Breast epithelium (tissue), 4 donors: ENCODE data around the gene JUND. TPM values are rescaled to one million over a fixed set of nuclear protein-coding genes. Genes with fewer than 3 reads are reported as not detected.

Experiments
- DNase-seq, 2 donors: peaks; one replicate each; pipeline ENCODE4 v3.0.0-alpha.2; 2019; ENCODE audit warnings: low spot score in 2 of 2
- H3K27ac ChIP-seq, 2 donors: fragments of 200-600 bp; sonication (generic) in 1 of 2; one replicate each; pipeline ENCODE4 v1.5.1; 2016 to 2019; ENCODE audit warnings: mild to moderate bottlenecking in 1 of 2
- H3K27me3 ChIP-seq, 2 donors: fragments of 200-600 bp; sonication (generic) in 1 of 2; one replicate each; pipeline versions ENCODE4 v1.5.1 to v1.6.0; 2017 to 2019; ENCODE audit warnings: control low read depth in 1 of 2, mild to moderate bottlenecking in 1 of 2
- H3K36me3 ChIP-seq: fragments of 200-600 bp; one replicate; pipeline ENCODE4 v1.5.1; 2019
- H3K4me1 ChIP-seq, 2 donors: fragments of 200-600 bp; sonication (generic); one replicate each; pipeline ENCODE4 v1.5.1; 2016 to 2019; ENCODE audit warnings: control low read depth in 1 of 2
- H3K4me3 ChIP-seq, 3 donors: fragments of 200-600 bp; sonication (generic); 1 replicate in 2 of 3; 2 replicates in 1 of 3; pipeline ENCODE4 v1.5.1; 2016 to 2019; ENCODE audit warnings: mild to moderate bottlenecking in 3 of 3, moderate library complexity in 2 of 3
- H3K9me3 ChIP-seq, 2 donors: fragments of 200-600 bp; sonication (generic) in 1 of 2; one replicate each; pipeline ENCODE4 v1.5.1; 2016 to 2019; ENCODE audit warnings: control low read depth in 1 of 2
- POLR2A ChIP-seq: fragments of 450-650 bp; IDR thresholded peaks from one replicate; pipeline ENCODE4 v1.6.1; 2016; ENCODE audit warnings: antibody characterized with exemption, mild to moderate bottlenecking, moderate library complexity
- POLR2AphosphoS5 ChIP-seq, 3 donors: sonication (generic); formaldehyde crosslinking; IDR thresholded peaks; one replicate each; pipeline ENCODE4 v1.6.1; 2017; ENCODE audit warnings: antibody characterized with exemption in 3 of 3
- intact Hi-C: fragments of 100-400 bp; cut with DNase I; formaldehyde crosslinking; loops from one replicate; pipeline ENCODE4 v1.15.1; 2023; ENCODE audit warnings: low total_unique reads
- total RNA-seq, 3 donors: library from RNA; depleted of rRNA; stranded (reverse); fragments of >200 nt; gene quantifications; one replicate each; pipeline ENCODE4 v1.1.0, GENCODE V29; 2016
- TF ChIP-seq, protein P1 (sequence below), 3 donors: fragments of 450-650 bp; IDR thresholded peaks; one replicate each; pipeline ENCODE4 v1.5.1; 2016 to 2017; ENCODE audit warnings: antibody characterized with exemption in 3 of 3, mild to moderate bottlenecking in 3 of 3, moderate library complexity in 3 of 3

JUND gene
- total RNA-seq, 3 donors from 2014 or later, result 325 to 833 (median 602) TPM

GRCh38 chr19:18232540-18233223, 48.7 kb downstream of the JUND start:
- TF ChIP-seq, protein P1, sequence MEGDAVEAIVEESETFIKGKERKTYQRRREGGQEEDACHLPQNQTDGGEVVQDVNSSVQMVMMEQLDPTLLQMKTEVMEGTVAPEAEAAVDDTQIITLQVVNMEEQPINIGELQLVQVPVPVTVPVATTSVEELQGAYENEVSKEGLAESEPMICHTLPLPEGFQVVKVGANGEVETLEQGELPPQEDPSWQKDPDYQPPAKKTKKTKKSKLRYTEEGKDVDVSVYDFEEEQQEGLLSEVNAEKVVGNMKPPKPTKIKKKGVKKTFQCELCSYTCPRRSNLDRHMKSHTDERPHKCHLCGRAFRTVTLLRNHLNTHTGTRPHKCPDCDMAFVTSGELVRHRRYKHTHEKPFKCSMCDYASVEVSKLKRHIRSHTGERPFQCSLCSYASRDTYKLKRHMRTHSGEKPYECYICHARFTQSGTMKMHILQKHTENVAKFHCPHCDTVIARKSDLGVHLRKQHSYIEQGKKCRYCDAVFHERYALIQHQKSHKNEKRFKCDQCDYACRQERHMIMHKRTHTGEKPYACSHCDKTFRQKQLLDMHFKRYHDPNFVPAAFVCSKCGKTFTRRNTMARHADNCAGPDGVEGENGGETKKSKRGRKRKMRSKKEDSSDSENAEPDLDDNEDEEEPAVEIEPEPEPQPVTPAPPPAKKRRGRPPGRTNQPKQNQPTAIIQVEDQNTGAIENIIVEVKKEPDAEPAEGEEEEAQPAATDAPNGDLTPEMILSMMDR (IDR thresholded peaks at IDR 0.05), result no peak
- TF ChIP-seq POLR2A (no peak), POLR2AphosphoS5 (IDR thresholded peaks at IDR 0.05) (no peak)
- no peaks in the 10 kb centered on the region for H3K36me3 ChIP-seq
- H3K9me3 ChIP-seq, result peaks cover 10 to 11% of the 10 kb centered on the region in 2 donors
- intact Hi-C loops, result no loop called here
- DNase-seq, result no peak
- H3K4me3 ChIP-seq, result peak overlapping the region in 1 of 3 donors; percentile 19
- H3K27ac ChIP-seq, result no peak overlapping the region
- H3K27me3 ChIP-seq, result peaks cover 14 to 75% of the 10 kb centered on the region in 2 donors
- no peaks in the 10 kb centered on the region for H3K4me1 ChIP-seq

DNA sequence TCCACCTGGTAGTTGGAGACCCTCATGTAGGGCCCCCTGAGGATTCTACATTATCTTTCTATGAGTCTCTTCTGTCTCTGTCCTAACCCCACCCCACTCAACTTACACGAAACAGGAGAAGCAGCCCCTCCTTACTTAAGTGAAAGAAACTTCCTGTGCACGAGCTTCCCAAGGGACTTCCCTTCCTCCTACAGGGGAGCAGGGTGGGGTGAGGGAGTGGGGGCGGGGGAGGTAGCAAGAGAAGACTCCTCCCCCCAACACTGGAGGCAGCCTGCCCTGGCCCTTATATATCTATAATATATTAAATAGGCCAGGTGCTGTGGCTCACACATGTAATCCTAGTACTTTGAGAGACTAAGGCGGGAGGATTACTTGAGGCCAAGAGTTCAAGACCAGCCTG, 49.6 kb downstream of the JUND start:
- no peak overlapping the region for H3K4me3 ChIP-seq
- no peak for DNase-seq
- H3K9me3 ChIP-seq, result peaks cover 10 to 11% of the 10 kb centered on the region in 2 donors
- H3K4me1 ChIP-seq, result no peaks in the 10 kb centered on the region
- peaks cover 17 to 84% of the 10 kb centered on the region in 2 donors for H3K27me3 ChIP-seq
- no peak overlapping the region for H3K27ac ChIP-seq
- intact Hi-C loops, result no loop called here
- TF ChIP-seq, protein P1 (IDR thresholded peaks at IDR 0.05), result no peak
- TF ChIP-seq POLR2A (no peak), POLR2AphosphoS5 (IDR thresholded peaks at IDR 0.05) (no peak)
- H3K36me3 ChIP-seq, result no peaks in the 10 kb centered on the region

GRCh38 chr19:18230941-18231734, 50.3 kb downstream of the JUND start:
- Histone ChIP-seq H3K27ac (no peak overlapping the region), H3K4me3 (no peak overlapping the region), H3K4me1 (no peaks in the 10 kb centered on the region), H3K27me3 (peaks cover 18 to 87% of the 10 kb centered on the region in 2 donors), H3K9me3 (peaks cover 10 to 11% of the 10 kb centered on the region in 2 donors), H3K36me3 (no peaks in the 10 kb centered on the region)
- intact Hi-C loops, result no loop called here
- DNase-seq, result no peak
- TF ChIP-seq, protein P1 (IDR thresholded peaks at IDR 0.05), result no peak
- TF ChIP-seq POLR2A (no peak), POLR2AphosphoS5 (IDR thresholded peaks at IDR 0.05) (no peak)

DNA sequence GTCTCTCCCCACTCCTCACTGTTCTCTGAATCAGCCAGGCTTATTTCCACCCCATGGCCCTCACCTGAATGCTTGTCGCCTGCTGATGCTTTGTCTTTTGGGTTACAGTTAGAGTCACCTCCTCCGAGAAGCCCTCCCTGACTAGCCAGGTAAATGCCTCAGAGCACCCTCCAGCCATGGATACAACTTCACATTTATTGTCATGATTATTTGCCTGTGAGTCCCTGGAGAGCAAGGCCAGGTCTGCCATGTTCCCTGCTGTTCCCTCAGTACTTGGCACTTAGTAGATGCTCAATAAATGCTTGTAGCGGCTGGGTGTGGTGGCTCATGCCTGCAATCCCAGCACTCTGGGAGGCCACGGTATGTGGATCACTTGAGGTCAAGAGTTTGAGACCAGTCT, 51.5 kb downstream of the JUND start:
- Histone ChIP-seq H3K27ac (no peak overlapping the region), H3K27me3 (peaks cover 21 to 92% of the 10 kb centered on the region in 2 donors)
- intact Hi-C loops, result no loop called here

More for the DNA sequence above, 51.5 kb downstream of the JUND start:
- no peak for DNase-seq
- H3K36me3 ChIP-seq, result no peaks in the 10 kb centered on the region
- no peak overlapping the region for H3K4me3 ChIP-seq
- H3K4me1 ChIP-seq, result peaks cover 0 to 2% of the 10 kb centered on the region in 2 donors
- no peak for TF ChIP-seq POLR2A
- TF ChIP-seq, protein P1 (IDR thresholded peaks at IDR 0.05), result no peak
- no peak for TF ChIP-seq POLR2AphosphoS5 (IDR thresholded peaks at IDR 0.05)
- H3K9me3 ChIP-seq, result peaks cover 10 to 11% of the 10 kb centered on the region in 2 donors

Other genes with a start within 250 kb of the JUND start
- gene IL12RB1, start 194.7 kb downstream of the JUND start, total RNA-seq, result 1 to 10 TPM in 2 of 3 donors, under 1 TPM in 1; 0.98 to 2.1 (median 1.6) TPM
- 1 to 10 TPM; 5.6 to 8.5 (median 6.2) TPM for gene MAST3, start 183.8 kb downstream of the JUND start, total RNA-seq
- 10 to 100 TPM in 1 of 3 donors, 1 to 10 TPM in 2; 8.6 to 12.1 (median 8.8) TPM for gene PIK3R2, start 128.5 kb downstream of the JUND start, total RNA-seq
- gene IFI30, start 107.8 kb downstream of the JUND start, total RNA-seq, result 100 to 1,000 TPM in 1 of 3 donors, 10 to 100 TPM in 2; 50.1 to 103 (median 91.6) TPM
- 10 to 100 TPM; 24.3 to 41.3 (median 37.1) TPM for gene MPV17L2, start 88.4 kb downstream of the JUND start, total RNA-seq
- 1 to 10 TPM in 2 of 3 donors, under 1 TPM in 1; 0.66 to 1.2 (median 1.1) TPM for gene RAB3A, start 77.6 kb downstream of the JUND start, total RNA-seq
- gene PDE4C, start 55.2 kb downstream of the JUND start, total RNA-seq, result 1 to 10 TPM in 1 of 3 donors, under 1 TPM in 1, not detected in 1; 0.33 to 1.3 TPM
- 10 to 100 TPM in 1 of 3 donors, 1 to 10 TPM in 2; 7.0 to 16.6 (median 9.5) TPM for gene IQCN, start 7.2 kb downstream of the JUND start, total RNA-seq
- 100 to 1,000 TPM in 2 of 3 donors, 10 to 100 TPM in 1; 83.0 to 122 (median 120) TPM for gene LSM4, start 41.5 kb upstream of the JUND start, total RNA-seq
- 10 to 100 TPM; 22.5 to 29.2 (median 25.9) TPM for gene PGPEP1, start 59.0 kb upstream of the JUND start, total RNA-seq
- 10 to 100 TPM in 1 of 3 donors, 1 to 10 TPM in 2; 2.7 to 60.3 (median 9.2) TPM for gene GDF15, start 104.5 kb upstream of the JUND start, total RNA-seq
- gene LRRC25, start 116.0 kb upstream of the JUND start, total RNA-seq, result 10 to 100 TPM in 1 of 3 donors, 1 to 10 TPM in 2; 3.9 to 27.2 (median 7.2) TPM
- gene SSBP4, start 137.8 kb upstream of the JUND start, total RNA-seq, result 10 to 100 TPM; 29.4 to 71.8 (median 46.7) TPM
- 10 to 100 TPM in 2 of 3 donors, 1 to 10 TPM in 1; 7.4 to 42.9 (median 40.2) TPM for gene ISYNA1, start 156.5 kb upstream of the JUND start, total RNA-seq
- 10 to 100 TPM; 13.0 to 22.3 (median 15.7) TPM for gene ELL, start 240.4 kb upstream of the JUND start, total RNA-seq